Rectal smooth muscle tissue (tissue), 1 donor: Measurements from ENCODE around the gene RINL.

Experiments
- H3K27ac ChIP-seq: one replicate; pipeline ENCODE4 v1.7.0; 2013; ENCODE audit warnings: low read depth, low read length, inconsistent platforms
- H3K27me3 ChIP-seq: one replicate; pipeline ENCODE4 v1.7.0; 2013; ENCODE audit warnings: low read length; ENCODE audit not compliant: control insufficient read depth, insufficient read depth
- H3K36me3 ChIP-seq: one replicate; pipeline ENCODE4 v1.7.0; 2013; ENCODE audit warnings: low read length; ENCODE audit not compliant: control insufficient read depth, insufficient read depth
- H3K4me1 ChIP-seq: one replicate; pipeline ENCODE4 v1.7.0; 2013; ENCODE audit warnings: low read length; ENCODE audit not compliant: control insufficient read depth, insufficient read depth
- H3K4me3 ChIP-seq: one replicate; pipeline ENCODE4 v1.7.0; 2013; ENCODE audit warnings: low read length
- H3K9ac ChIP-seq: one replicate; pipeline ENCODE4 v1.7.0; 2013; ENCODE audit warnings: low read length

The RINL gene

GRCh38 chr19:38849147-38849859 is 28.8 kb downstream of the RINL start:
- Histone ChIP-seq H3K27me3 (no peaks in the 10 kb centered on the region), H3K36me3 (peaks cover 34% of the 10 kb centered on the region), H3K9ac (peak overlapping the region; percentile 40), H3K4me1 (peaks cover 14% of the 10 kb centered on the region), H3K4me3 (peak overlapping the region; percentile 61), H3K27ac (peak overlapping the region; percentile 100)

- Histone ChIP-seq H3K27me3 (no peaks in the 10 kb centered on the region), H3K36me3 (peaks cover 41% of the 10 kb centered on the region), H3K4me3 (peak overlapping the region; percentile 58), H3K27ac (peak overlapping the region; percentile 44), H3K9ac (peak overlapping the region; percentile 25), H3K4me1 (peaks cover 14% of the 10 kb centered on the region)
Measured at GRCh38 chr19:38848299-38849146, 29.6 kb downstream of the RINL start.

DNA sequence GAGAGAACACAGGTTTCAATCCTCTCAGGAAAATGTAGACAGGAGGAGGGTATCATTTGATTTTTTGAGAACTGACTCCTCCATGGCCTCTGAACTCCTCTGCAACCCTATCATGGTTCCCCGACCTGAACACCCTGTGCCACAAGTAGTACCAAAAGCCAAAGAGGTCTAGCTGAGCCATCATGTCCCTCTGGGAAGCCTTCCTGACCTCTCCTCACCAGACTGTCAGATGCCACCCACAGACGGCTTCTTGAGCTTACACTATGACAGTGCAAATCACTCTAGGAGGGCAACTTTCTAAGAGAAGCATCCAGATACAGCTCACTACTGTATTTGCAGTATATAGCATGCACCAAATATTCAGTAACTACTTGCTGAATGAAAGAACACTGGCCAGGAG is 32.0 kb downstream of the RINL start:
- Histone ChIP-seq H3K9ac (peak overlapping the region; percentile 16), H3K4me1 (peaks cover 10% of the 10 kb centered on the region), H3K4me3 (no peak overlapping the region), H3K27ac (no peak overlapping the region), H3K36me3 (peaks cover 63% of the 10 kb centered on the region), H3K27me3 (no peaks in the 10 kb centered on the region)

- H3K4me1 ChIP-seq = peaks cover 4% of the 10 kb centered on the region
- H3K27ac ChIP-seq = no peak overlapping the region
Measured at GRCh38 chr19:38845374-38846024, 32.6 kb downstream of the RINL start.

GRCh38 chr19:38844093-38844686 is 33.9 kb downstream of the RINL start:
- Histone ChIP-seq H3K27me3 (no peaks in the 10 kb centered on the region), H3K4me1 (peaks cover 4% of the 10 kb centered on the region), H3K4me3 (no peak overlapping the region), H3K9ac (no peak overlapping the region), H3K27ac (no peak overlapping the region), H3K36me3 (peaks cover 71% of the 10 kb centered on the region)

More at GRCh38 chr19:38845374-38846024, 32.6 kb downstream of the RINL start:
- H3K4me3 ChIP-seq = no peak overlapping the region
- no peaks in the 10 kb centered on the region for H3K27me3 ChIP-seq
- H3K36me3 ChIP-seq = peaks cover 66% of the 10 kb centered on the region
- H3K9ac ChIP-seq = no peak overlapping the region

- H3K36me3 ChIP-seq = peaks cover 78% of the 10 kb centered on the region
- no peaks in the 10 kb centered on the region for H3K27me3 ChIP-seq
- no peak overlapping the region for H3K4me3 ChIP-seq
- no peak overlapping the region for H3K9ac ChIP-seq
- peaks cover 4% of the 10 kb centered on the region for H3K4me1 ChIP-seq
- H3K27ac ChIP-seq = no peak overlapping the region
Measured at GRCh38 chr19:38843175-38843758, 34.8 kb downstream of the RINL start.

- no peak overlapping the region for H3K9ac ChIP-seq
- no peak overlapping the region for H3K4me3 ChIP-seq
- peaks cover 4% of the 10 kb centered on the region for H3K4me1 ChIP-seq
- peaks cover 82% of the 10 kb centered on the region for H3K36me3 ChIP-seq
- no peak overlapping the region for H3K27ac ChIP-seq
- no peaks in the 10 kb centered on the region for H3K27me3 ChIP-seq
Measured at GRCh38 chr19:38842439-38843174, 35.5 kb downstream of the RINL start.

DNA sequence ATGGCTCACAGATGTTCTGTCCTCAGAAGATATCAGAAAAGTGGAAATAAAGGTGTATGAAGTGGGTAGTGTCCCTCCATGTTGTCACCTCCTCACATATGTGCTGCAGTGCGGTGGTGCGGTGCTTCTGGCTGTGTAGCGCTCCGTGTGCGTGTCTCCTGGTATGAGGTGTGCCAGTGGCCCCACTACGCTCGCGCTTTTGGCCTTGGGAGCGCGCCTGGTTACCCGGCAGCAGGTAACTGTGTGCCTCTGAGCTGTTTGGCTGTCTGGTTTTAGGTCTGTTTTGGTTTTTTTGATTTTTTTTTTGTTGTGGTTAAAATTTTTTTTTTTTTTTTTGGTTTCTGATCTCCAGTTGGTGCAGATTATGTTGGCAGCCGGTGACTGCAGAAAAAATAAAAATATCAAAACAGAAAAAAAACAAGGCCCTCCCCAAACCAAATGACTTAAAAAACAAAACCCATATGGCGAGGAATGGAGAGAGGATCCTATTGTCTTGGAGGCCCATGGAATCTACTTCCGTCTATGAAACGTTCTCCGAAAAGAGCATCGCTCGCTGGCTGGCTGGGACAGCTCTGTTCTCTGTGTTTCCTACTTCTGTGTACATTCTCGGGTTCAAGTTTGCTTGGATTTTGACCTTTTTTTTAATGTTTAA is 36.2 kb downstream of the RINL start:
- H3K27me3 ChIP-seq = no peaks in the 10 kb centered on the region
- H3K4me3 ChIP-seq = no peak overlapping the region
- H3K9ac ChIP-seq = no peak overlapping the region
- peaks cover 82% of the 10 kb centered on the region for H3K36me3 ChIP-seq
- H3K27ac ChIP-seq = no peak overlapping the region
- H3K4me1 ChIP-seq = no peaks in the 10 kb centered on the region

DNA sequence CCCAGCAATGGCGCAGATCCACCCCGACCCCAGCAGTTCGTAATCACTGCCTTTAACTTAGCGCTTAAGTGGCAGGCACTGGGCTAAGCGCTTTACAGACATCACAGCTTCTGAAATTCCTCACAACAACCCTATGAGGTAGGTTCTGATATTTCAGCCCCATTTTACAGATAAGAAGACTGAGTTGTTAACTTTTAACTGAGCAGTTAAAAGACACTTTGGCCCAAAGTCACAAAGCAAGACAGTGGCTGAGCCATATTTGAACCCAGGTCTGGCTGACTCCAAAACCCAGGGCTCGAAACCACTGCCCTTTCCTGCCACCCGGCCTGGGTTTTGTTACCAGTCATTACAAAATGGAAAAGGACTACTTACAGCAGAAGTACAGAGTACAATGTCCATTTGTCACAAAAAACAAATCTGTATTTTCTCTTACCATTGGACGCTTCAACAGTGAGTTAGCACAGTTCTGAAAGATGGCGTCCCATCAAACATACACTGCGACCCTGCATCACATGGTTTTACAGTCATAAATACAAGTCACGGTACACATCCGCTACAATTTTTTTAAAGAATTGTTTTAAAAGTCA is 36.8 kb downstream of the RINL start:
- H3K36me3 ChIP-seq = peaks cover 82% of the 10 kb centered on the region

DNA sequence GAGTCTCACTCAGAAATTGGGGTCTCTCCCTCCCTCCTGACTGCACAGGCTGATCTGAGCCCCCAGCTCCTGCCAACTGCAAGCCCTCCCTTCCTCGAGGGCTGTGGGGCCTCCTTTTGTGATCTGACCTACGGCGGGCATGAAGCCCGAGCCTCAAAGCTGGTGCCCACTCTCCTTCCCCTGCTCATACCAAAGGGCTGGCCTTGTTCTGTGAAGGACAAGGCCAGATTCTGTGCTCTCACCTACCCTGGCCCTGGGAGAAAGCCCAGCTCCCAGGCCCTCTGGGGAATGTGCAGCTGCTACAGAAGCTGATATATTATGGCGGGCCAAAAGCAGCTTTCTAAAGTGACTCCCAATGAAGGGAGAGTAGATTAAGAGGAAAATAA is 37.5 kb downstream of the RINL start:
- H3K27me3 ChIP-seq = no peaks in the 10 kb centered on the region
- H3K9ac ChIP-seq = no peak overlapping the region
- H3K4me1 ChIP-seq = no peaks in the 10 kb centered on the region
- H3K4me3 ChIP-seq = no peak overlapping the region
- H3K27ac ChIP-seq = no peak overlapping the region
- peaks cover 80% of the 10 kb centered on the region for H3K36me3 ChIP-seq

More for the DNA sequence above, 36.8 kb downstream of the RINL start:
- H3K27ac ChIP-seq = no peak overlapping the region
- H3K9ac ChIP-seq = no peak overlapping the region
- H3K4me3 ChIP-seq = no peak overlapping the region
- H3K4me1 ChIP-seq = no peaks in the 10 kb centered on the region
- H3K27me3 ChIP-seq = no peaks in the 10 kb centered on the region
